Measurements from ENCODE around the gene NPIPB8. TPM values are rescaled to one million over a fixed set of nuclear protein-coding genes. Genes with fewer than 3 reads are reported as not detected.
"Not testable (repeated sequence)": the region's sequence is repeated elsewhere in the genome, so short reads cannot be mapped to it uniquely, and the experiment has no call there.

NPIPB8 gene
- total RNA-seq, 1 donor from 2014 or later: not detected

- not testable (repeated sequence) for DNase-seq (ENCODE audit: low read depth); H3K36me3 ChIP-seq (ENCODE audit: control insufficient read depth, insufficient read depth, low read length); H3K27me3 ChIP-seq (ENCODE audit: control insufficient read depth, insufficient read depth, low read length); H3K4me3 ChIP-seq (ENCODE audit: low read depth, low read length)
These were observed 28.4 kb downstream of the NPIPB8 start for GRCh38 chr16:28666264-28666663.

GRCh38 chr16:28667480-28667879 is 29.6 kb downstream of the NPIPB8 start:
- H3K36me3 ChIP-seq (ENCODE audit: control insufficient read depth, insufficient read depth, low read length); DNase-seq (ENCODE audit: low read depth); H3K27me3 ChIP-seq (ENCODE audit: control insufficient read depth, insufficient read depth, low read length); H3K4me3 ChIP-seq (ENCODE audit: low read depth, low read length): not testable (repeated sequence)

GRCh38 chr16:28668199-28668598 is 30.3 kb downstream of the NPIPB8 start:
- not testable (repeated sequence) for DNase-seq (ENCODE audit: low read depth); H3K36me3 ChIP-seq (ENCODE audit: control insufficient read depth, insufficient read depth, low read length); H3K27me3 ChIP-seq (ENCODE audit: control insufficient read depth, insufficient read depth, low read length); H3K4me3 ChIP-seq (ENCODE audit: low read depth, low read length)

GRCh38 chr16:28688327-28688952 is 50.6 kb downstream of the NPIPB8 start:
- not testable (repeated sequence) for H3K4me3 ChIP-seq (ENCODE audit: low read depth, low read length); H3K27me3 ChIP-seq (ENCODE audit: control insufficient read depth, insufficient read depth, low read length); H3K36me3 ChIP-seq (ENCODE audit: control insufficient read depth, insufficient read depth, low read length); DNase-seq (ENCODE audit: low read depth)

- H3K4me3 ChIP-seq (ENCODE audit: low read depth, low read length); DNase-seq (ENCODE audit: low read depth); H3K27me3 ChIP-seq (ENCODE audit: control insufficient read depth, insufficient read depth, low read length); H3K36me3 ChIP-seq (ENCODE audit: control insufficient read depth, insufficient read depth, low read length): not testable (repeated sequence)
These were observed 51.6 kb downstream of the NPIPB8 start for GRCh38 chr16:28689425-28689824.

- not testable (repeated sequence) for H3K4me3 ChIP-seq (ENCODE audit: low read depth, low read length); DNase-seq (ENCODE audit: low read depth); H3K36me3 ChIP-seq (ENCODE audit: control insufficient read depth, insufficient read depth, low read length); H3K27me3 ChIP-seq (ENCODE audit: control insufficient read depth, insufficient read depth, low read length)
These were observed 53.9 kb downstream of the NPIPB8 start for GRCh38 chr16:28691722-28692121.

GRCh38 chr16:28693257-28693950 is 55.5 kb downstream of the NPIPB8 start:
- DNase-seq (ENCODE audit: low read depth); H3K27me3 ChIP-seq (ENCODE audit: control insufficient read depth, insufficient read depth, low read length); H3K36me3 ChIP-seq (ENCODE audit: control insufficient read depth, insufficient read depth, low read length); H3K4me3 ChIP-seq (ENCODE audit: low read depth, low read length): not testable (repeated sequence)

- H3K27me3 ChIP-seq (ENCODE audit: control insufficient read depth, insufficient read depth, low read length); DNase-seq (ENCODE audit: low read depth); H3K4me3 ChIP-seq (ENCODE audit: low read depth, low read length); H3K36me3 ChIP-seq (ENCODE audit: control insufficient read depth, insufficient read depth, low read length): not testable (repeated sequence)
These were observed 61.9 kb downstream of the NPIPB8 start for GRCh38 chr16:28699792-28700191.

GRCh38 chr16:28700349-28700748 is 62.5 kb downstream of the NPIPB8 start:
- H3K27me3 ChIP-seq (ENCODE audit: control insufficient read depth, insufficient read depth, low read length); H3K36me3 ChIP-seq (ENCODE audit: control insufficient read depth, insufficient read depth, low read length); DNase-seq (ENCODE audit: low read depth): not testable (repeated sequence)

GRCh38 chr16:28701384-28701783 is 63.5 kb downstream of the NPIPB8 start:
- H3K27me3 ChIP-seq (ENCODE audit: control insufficient read depth, insufficient read depth, low read length); H3K4me3 ChIP-seq (ENCODE audit: low read depth, low read length); H3K36me3 ChIP-seq (ENCODE audit: control insufficient read depth, insufficient read depth, low read length); DNase-seq (ENCODE audit: low read depth): not testable (repeated sequence)

More at GRCh38 chr16:28700349-28700748, 62.5 kb downstream of the NPIPB8 start:
- not testable (repeated sequence) for H3K4me3 ChIP-seq (ENCODE audit: low read depth, low read length)

GRCh38 chr16:28704246-28704645 is 66.4 kb downstream of the NPIPB8 start:
- H3K36me3 ChIP-seq (ENCODE audit: control insufficient read depth, insufficient read depth, low read length); H3K27me3 ChIP-seq (ENCODE audit: control insufficient read depth, insufficient read depth, low read length); DNase-seq (ENCODE audit: low read depth): not testable (repeated sequence)

More at GRCh38 chr16:28704246-28704645, 66.4 kb downstream of the NPIPB8 start:
- H3K4me3 ChIP-seq (ENCODE audit: low read depth, low read length): not testable (repeated sequence)

Other genes with a start within 250 kb of the NPIPB8 start
- gene EIF3CL, start 234.2 kb upstream of the NPIPB8 start, total RNA-seq: 180 and 310 TPM in 2 replicates
- not detected in 2 replicates for gene NPIPB7, start 165.7 kb upstream of the NPIPB8 start, total RNA-seq
- gene CLN3, start 146.0 kb upstream of the NPIPB8 start, total RNA-seq: 30.3 and 41.5 TPM in 2 replicates
- gene APOBR, start 143.4 kb upstream of the NPIPB8 start, total RNA-seq: 0.21 TPM in 2 replicates
- not detected in 2 replicates for gene IL27, start 131.2 kb upstream of the NPIPB8 start, total RNA-seq
- gene NUPR1, start 99.1 kb upstream of the NPIPB8 start, total RNA-seq: 0.55 and 0.63 TPM in 2 replicates
- 28.5 and 32.5 TPM in 2 replicates for gene SGF29, start 84.1 kb upstream of the NPIPB8 start, total RNA-seq
- 0.13 and 0.27 TPM in 2 replicates for gene SULT1A2, start 41.0 kb upstream of the NPIPB8 start, total RNA-seq
- gene SULT1A1, start 28.0 kb upstream of the NPIPB8 start, total RNA-seq: 3.1 and 3.3 TPM in 2 replicates
- 322 and 386 TPM in 2 replicates for gene EIF3C, start 73.4 kb downstream of the NPIPB8 start, total RNA-seq
- 0.68 and 2.7 TPM in 2 replicates for gene NPIPB9, start 113.7 kb downstream of the NPIPB8 start, total RNA-seq
- gene ATXN2L, start 184.9 kb downstream of the NPIPB8 start, total RNA-seq: 150 and 197 TPM in 2 replicates
- gene TUFM, start 208.3 kb downstream of the NPIPB8 start, total RNA-seq: 169 and 185 TPM in 2 replicates
- 26.8 and 29.1 TPM in 2 replicates for gene SH2B1, start 225.8 kb downstream of the NPIPB8 start, total RNA-seq
- gene ATP2A1, start 240.4 kb downstream of the NPIPB8 start, total RNA-seq: 0.17 and 0.48 TPM in 2 replicates

Data from kidney epithelial cell (primary cell).